HEK293T (cell line): Measurements from ENCODE around the gene NRL.

ENCODE experiments used
- ARNT ChIP-seq: fragments of 450-650 bp; IDR thresholded peaks from 2 replicates; pipeline ENCODE4 v1.6.1; 2017; ENCODE audit warnings: mild to moderate bottlenecking
- FOXK2 ChIP-seq: fragments of 450-650 bp; IDR thresholded peaks from 2 replicates; pipeline ENCODE4 v1.6.1; 2016; ENCODE audit warnings: mild to moderate bottlenecking

DNA sequence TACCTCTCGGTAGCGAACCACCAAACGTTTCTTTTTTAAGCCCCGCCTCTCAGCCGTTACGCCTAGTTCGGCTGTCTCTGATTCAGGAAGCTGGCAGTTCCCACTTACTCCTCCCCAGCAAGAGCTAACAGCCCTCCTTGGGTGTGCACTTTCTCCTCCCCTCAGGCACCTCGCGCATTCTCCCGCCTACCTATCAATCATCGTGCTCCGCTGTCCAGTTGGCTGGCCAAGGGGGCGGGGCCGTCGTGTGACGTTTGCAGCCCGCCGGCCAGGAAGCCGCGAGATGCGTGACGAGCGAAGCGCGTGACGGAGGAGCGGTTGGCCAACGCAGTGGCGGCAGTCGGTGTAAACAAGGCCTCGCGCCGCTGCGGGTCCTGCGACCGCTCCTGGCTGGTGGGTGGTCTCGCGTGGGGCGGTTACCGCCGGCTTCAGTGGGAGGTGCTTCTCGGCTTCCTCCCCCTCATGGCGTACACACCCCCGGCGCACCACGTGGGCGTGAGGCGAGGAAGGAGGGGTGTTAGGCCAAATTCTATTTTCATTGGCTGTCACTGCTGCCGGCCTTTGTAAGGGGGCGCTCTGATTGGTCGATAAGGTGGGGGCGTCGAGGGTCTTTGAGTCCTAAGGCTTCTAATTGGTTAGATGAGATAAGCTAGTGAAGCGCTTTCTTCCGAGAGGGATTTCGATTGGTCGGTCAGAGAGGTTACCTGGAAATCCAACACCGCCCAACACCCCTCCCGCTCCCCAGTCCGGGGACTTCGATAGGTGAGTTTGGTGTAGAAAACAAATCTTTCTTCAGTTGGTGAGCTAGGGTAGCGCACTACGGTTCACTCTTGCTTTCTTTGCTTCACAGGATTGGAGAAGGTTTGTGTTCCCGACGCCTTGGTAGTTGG, at the start of gene NRL, which contains the start of gene DCAF11:
- TF ChIP-seq FOXK2 (no peak; the same call in 1 of the 2 replicates), ARNT (no peak)
